Neuronal stem cell (in vitro differentiated cells): ENCODE data around the gene EXOC6.
"Not testable (repeated sequence)": the region's sequence is repeated elsewhere in the genome, so short reads cannot be mapped to it uniquely, and the experiment has no call there.

Experiments used
- DNase-seq: peaks from one replicate; pipeline ENCODE4 v3.0.0-alpha.2; 2013; ENCODE audit warnings: low spot score
- H2AFZ ChIP-seq: one replicate; pipeline ENCODE4 v1.6.1; 2013; ENCODE audit warnings: mild to moderate bottlenecking, low read length, inconsistent platforms
- H2AK5ac ChIP-seq: 2 replicates; pipeline ENCODE4 v1.6.1; 2013; ENCODE audit warnings: low read depth, mild to moderate bottlenecking, inconsistent platforms, low read length, moderate library complexity, mixed read lengths
- H2BK120ac ChIP-seq: 2 replicates; pipeline ENCODE4 v1.6.1; 2013; ENCODE audit warnings: low read depth, mild to moderate bottlenecking, inconsistent platforms, low read length, moderate library complexity, mixed read lengths
- H2BK12ac ChIP-seq: one replicate; pipeline ENCODE4 v1.6.1; 2013; ENCODE audit warnings: low read length, inconsistent platforms
- H2BK15ac ChIP-seq: 2 replicates; pipeline ENCODE4 v1.6.1; 2013; ENCODE audit warnings: mild to moderate bottlenecking, low read length, inconsistent platforms, mixed read lengths
- H2BK5ac ChIP-seq: one replicate; pipeline ENCODE4 v1.6.1; 2013; ENCODE audit warnings: inconsistent platforms, mild to moderate bottlenecking, low read length, moderate library complexity
- H3K14ac ChIP-seq: one replicate; pipeline ENCODE4 v1.6.1; 2013; ENCODE audit warnings: low read length, inconsistent platforms
- H3K18ac ChIP-seq: 2 replicates; pipeline ENCODE4 v1.6.1; 2013; ENCODE audit warnings: low read length, inconsistent platforms
- H3K23ac ChIP-seq: 2 replicates; pipeline ENCODE4 v1.6.1; 2013; ENCODE audit warnings: low read depth, mild to moderate bottlenecking, mixed read lengths, low read length, inconsistent platforms; ENCODE audit not compliant: poor library complexity
- H3K27ac ChIP-seq: replicated peaks from 3 replicates; pipeline ENCODE4 v1.5.1; 2013; ENCODE audit warnings: low read length, inconsistent platforms
- H3K27me3 ChIP-seq, 3 experiments: 2 replicates each; pipeline ENCODE4 v1.6.1; 2013; ENCODE audit warnings: low read length in 3 of 3, mild to moderate bottlenecking in 2 of 3, inconsistent platforms in 1 of 3, low read depth in 1 of 3, mixed read lengths in 1 of 3, moderate library complexity in 1 of 3; ENCODE audit not compliant: control insufficient read depth in 3 of 3, insufficient read depth in 3 of 3
- H3K36me3 ChIP-seq, 2 donors: replicated peaks in 1 of 2; 2 replicates each; pipeline ENCODE4 v1.6.1; 2013; ENCODE audit warnings: low read length in 2 of 2; ENCODE audit not compliant: control insufficient read depth in 2 of 2, insufficient read depth in 2 of 2
- H3K4ac ChIP-seq: 2 replicates; pipeline ENCODE4 v1.6.1; 2013; ENCODE audit warnings: inconsistent platforms, mild to moderate bottlenecking, low read length, moderate library complexity
- H3K4me1 ChIP-seq, 2 donors: 1 replicate in 1 of 2; 2 replicates in 1 of 2; pipeline ENCODE4 v1.6.1; 2013; ENCODE audit warnings: low read length in 2 of 2, low read depth in 1 of 2; ENCODE audit not compliant: control insufficient read depth in 2 of 2, insufficient read depth in 1 of 2
- H3K4me2 ChIP-seq: one replicate; pipeline ENCODE4 v1.6.1; 2013; ENCODE audit warnings: mild to moderate bottlenecking, low read length, inconsistent platforms; ENCODE audit not compliant: insufficient read depth, poor library complexity, severe bottlenecking
- H3K4me3 ChIP-seq, 2 donors: 2 replicates each; pipeline ENCODE4 v1.5.1; 2013; ENCODE audit warnings: low read length in 2 of 2, mild to moderate bottlenecking in 2 of 2, inconsistent platforms in 1 of 2, moderate library complexity in 1 of 2
- H3K79me1 ChIP-seq: one replicate; pipeline ENCODE4 v1.6.1; 2013; ENCODE audit warnings: low read depth, mild to moderate bottlenecking, inconsistent platforms, low read length, moderate library complexity
- H3K9ac ChIP-seq: one replicate; pipeline ENCODE4 v1.6.1; 2013; ENCODE audit warnings: mild to moderate bottlenecking, low read depth, low read length, inconsistent platforms; ENCODE audit not compliant: poor library complexity
- H3K9me3 ChIP-seq, 2 donors: replicated peaks in 1 of 2; 2 replicates each; pipeline versions ENCODE3 to v1.6.1; 2013; ENCODE audit warnings: low read length in 2 of 2, mild to moderate bottlenecking in 2 of 2, inconsistent platforms in 1 of 2, low read depth in 1 of 2, mixed read lengths in 1 of 2, moderate library complexity in 1 of 2; ENCODE audit not compliant: control insufficient read depth in 2 of 2, insufficient read depth in 1 of 2
- H4K8ac ChIP-seq: one replicate; pipeline ENCODE4 v1.6.1; 2013; ENCODE audit warnings: low read depth, mild to moderate bottlenecking, inconsistent platforms, low read length, moderate library complexity
- H4K91ac ChIP-seq: one replicate; pipeline ENCODE4 v1.6.1; 2013; ENCODE audit warnings: low read length, low read depth, mild to moderate bottlenecking, inconsistent platforms; ENCODE audit not compliant: poor library complexity
- WGBS, 2 donors: extraction: QIAGEN DNeasy Blood & Tissue Kit; methylation state at CpG; one replicate each; pipeline ENCODE4 v1.1.7; 2013; ENCODE audit warnings: missing lambda C conversion rate in 2 of 2, mixed read lengths in 1 of 2; ENCODE audit not compliant: insufficient read length in 2 of 2, insufficient replicate concordance in 1 of 2; ENCODE audit errors: extremely low coverage in 2 of 2; 5-methylcytosine and 5-hydroxymethylcytosine counted together

The EXOC6 gene

DNA sequence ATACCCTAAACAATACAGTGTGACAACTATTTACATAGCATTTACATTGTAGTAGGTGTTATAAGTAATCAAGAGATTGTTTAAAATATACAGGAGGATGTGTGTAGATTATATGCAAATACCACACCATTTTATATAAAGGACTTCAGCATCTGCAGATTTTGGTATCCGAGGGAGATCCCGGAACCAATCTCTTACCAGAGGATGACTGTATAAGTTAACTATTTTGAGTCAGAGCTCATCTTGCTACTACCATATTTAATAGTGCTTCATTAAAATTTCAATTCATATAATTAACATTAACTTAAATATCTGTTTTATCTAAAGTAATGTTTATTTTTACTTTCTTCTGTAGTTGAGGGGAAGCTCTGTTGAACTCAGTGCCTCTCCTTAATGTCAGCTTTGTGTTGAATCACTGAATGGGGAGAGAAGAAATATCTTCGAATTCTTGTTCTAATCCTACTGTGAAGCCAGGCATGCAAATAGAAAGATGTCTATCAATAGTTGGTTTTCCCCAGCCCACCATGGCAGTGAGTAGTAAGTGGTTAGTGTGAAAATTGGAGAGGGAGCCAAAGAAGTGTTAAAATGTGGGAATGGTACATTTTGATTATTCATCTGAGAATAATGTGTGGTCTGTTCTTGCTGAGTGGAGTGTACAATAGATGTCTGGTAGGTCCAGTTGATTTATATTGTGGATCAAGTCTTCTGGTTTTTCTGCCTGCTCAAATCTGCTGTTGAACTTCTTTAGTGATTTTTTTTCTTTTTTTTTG, 122.2 kb downstream of the EXOC6 start:
- no CpG with 5 or more reads among the region's 3 CpGs for WGBS, 2 donors
- no peaks in the 10 kb centered on the region for H3K79me1 ChIP-seq

GRCh38 chr10:92972066-92972870, 123.9 kb downstream of the EXOC6 start:
- Histone ChIP-seq H3K14ac (no peak overlapping the region), H3K4me3 (no peak overlapping the region), H2AFZ (no peak overlapping the region), H3K4me1 (no peaks in the 10 kb centered on the region), H4K91ac (no peak overlapping the region), H3K23ac (no peak overlapping the region), H3K27ac (no peak overlapping the region), H3K9me3 (peaks cover 0 to 31% of the 10 kb centered on the region in 2 donors), H2BK15ac (no peak overlapping the region), H3K79me1 (no peaks in the 10 kb centered on the region), H2BK5ac (no peak overlapping the region), H2BK120ac (no peak overlapping the region), H3K27me3 (no peaks in the 10 kb centered on the region), H3K4me2 (no peak overlapping the region), H2AK5ac (no peak overlapping the region), H4K8ac (no peak overlapping the region), H3K36me3 (peaks cover 0 to 13% of the 10 kb centered on the region in 2 donors), H2BK12ac (no peak overlapping the region), H3K18ac (no peak overlapping the region), H3K9ac (no peak overlapping the region), H3K4ac (no peak overlapping the region)
- no CpG with 5 or more reads among the region's 3 CpGs for WGBS, 2 donors
- DNase-seq = no peak

More for the DNA sequence above, 122.2 kb downstream of the EXOC6 start:
- no peak overlapping the region for H4K8ac ChIP-seq
- H2BK5ac ChIP-seq = no peak overlapping the region
- no peak overlapping the region for H3K23ac ChIP-seq
- no peak overlapping the region for H3K9ac ChIP-seq
- H3K4me3 ChIP-seq = no peak overlapping the region
- no peaks in the 10 kb centered on the region for H3K27me3 ChIP-seq
- H2AFZ ChIP-seq = no peak overlapping the region
- peaks cover 0 to 13% of the 10 kb centered on the region in 2 donors for H3K36me3 ChIP-seq
- no peak overlapping the region for H3K18ac ChIP-seq
- peaks cover 0 to 31% of the 10 kb centered on the region in 2 donors for H3K9me3 ChIP-seq
- no peaks in the 10 kb centered on the region for H3K4me1 ChIP-seq
- H2AK5ac ChIP-seq = no peak overlapping the region
- H3K27ac ChIP-seq = no peak overlapping the region
- H2BK15ac ChIP-seq = no peak overlapping the region
- H3K14ac ChIP-seq = no peak overlapping the region
- DNase-seq = no peak
- no peak overlapping the region for H3K4me2 ChIP-seq
- no peak overlapping the region for H2BK12ac ChIP-seq
- no peak overlapping the region for H4K91ac ChIP-seq
- H3K4ac ChIP-seq = no peak overlapping the region
- no peak overlapping the region for H2BK120ac ChIP-seq

DNA sequence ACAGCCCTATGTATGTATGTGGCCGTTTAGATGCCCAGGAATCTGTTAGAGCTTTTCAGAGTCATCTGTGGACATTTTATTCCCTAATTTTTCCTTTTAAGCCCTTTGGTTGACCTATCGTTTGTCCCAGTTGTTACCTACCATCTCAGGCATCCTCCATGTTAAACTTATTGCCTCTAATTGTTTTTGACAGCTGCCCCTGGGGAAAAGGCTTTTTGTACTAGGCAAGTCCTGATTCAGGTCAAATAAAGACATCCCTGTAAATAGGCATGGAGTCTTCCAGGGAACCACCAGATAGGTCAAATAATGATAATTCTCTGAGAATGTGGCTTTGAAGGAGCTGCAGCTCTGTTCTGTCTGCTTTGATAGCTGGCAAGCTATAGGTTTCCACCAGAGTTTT, 124.6 kb downstream of the EXOC6 start:
- DNase-seq = no peak

GRCh38 chr10:92976278-92976677, 128.0 kb downstream of the EXOC6 start:
- not testable (repeated sequence) for H3K36me3 ChIP-seq, H3K18ac ChIP-seq, H2AK5ac ChIP-seq, H2BK15ac ChIP-seq, H3K9ac ChIP-seq, H3K14ac ChIP-seq, H2AFZ ChIP-seq, H2BK120ac ChIP-seq, H3K4ac ChIP-seq, H2BK12ac ChIP-seq, H3K4me1 ChIP-seq, H3K27me3 ChIP-seq, H3K23ac ChIP-seq, H3K27ac ChIP-seq, H2BK5ac ChIP-seq, DNase-seq, H3K79me1 ChIP-seq, H3K4me3 ChIP-seq, H4K91ac ChIP-seq, H3K4me2 ChIP-seq, H4K8ac ChIP-seq
- WGBS, 2 donors = no CpG with 5 or more reads among the region's 5 CpGs
- peaks cover 0 to 31% of the 10 kb centered on the region in 2 donors for H3K9me3 ChIP-seq

More for the DNA sequence above, 124.6 kb downstream of the EXOC6 start:
- peaks cover 0 to 31% of the 10 kb centered on the region in 2 donors for H3K9me3 ChIP-seq
- no peak overlapping the region for H3K18ac ChIP-seq
- no peak overlapping the region for H3K14ac ChIP-seq
- H3K4me2 ChIP-seq = no peak overlapping the region
- no peak overlapping the region for H4K91ac ChIP-seq
- no CpG with 5 or more reads among the region's 2 CpGs for WGBS, 2 donors
- H2BK12ac ChIP-seq = no peak overlapping the region
- no peak overlapping the region for H2BK15ac ChIP-seq
- H2AFZ ChIP-seq = no peak overlapping the region
- H3K23ac ChIP-seq = no peak overlapping the region
- no peak overlapping the region for H3K27ac ChIP-seq
- no peak overlapping the region for H4K8ac ChIP-seq
- no peaks in the 10 kb centered on the region for H3K4me1 ChIP-seq
- peaks cover 0 to 13% of the 10 kb centered on the region in 2 donors for H3K36me3 ChIP-seq
- no peak overlapping the region for H3K4ac ChIP-seq
- no peak overlapping the region for H2AK5ac ChIP-seq
- no peaks in the 10 kb centered on the region for H3K79me1 ChIP-seq
- no peak overlapping the region for H3K4me3 ChIP-seq
- H3K9ac ChIP-seq = no peak overlapping the region
- H2BK5ac ChIP-seq = no peak overlapping the region
- no peak overlapping the region for H2BK120ac ChIP-seq
- H3K27me3 ChIP-seq = no peaks in the 10 kb centered on the region
